Karpas-422 (cell line): ENCODE results near the gene RAB3C. TPM values are rescaled to one million over a fixed set of nuclear protein-coding genes. Genes with fewer than 3 reads are reported as not detected.

Experiments used
- DNase-seq: peaks from one replicate; pipeline ENCODE4 v3.0.0-alpha.2; 2015
- H2AFZ ChIP-seq: fragments of 200-600 bp; sonication (generic); 2 replicates; pipeline ENCODE4 v1.6.1; 2014; ENCODE audit warnings: antibody characterized with exemption, low read length, mixed read lengths
- H3K27ac ChIP-seq: fragments of 200-600 bp; sonication (generic); 2 replicates; pipeline ENCODE4 v1.5.1; 2014; ENCODE audit warnings: mild to moderate bottlenecking, low read length, moderate library complexity
- H3K27me3 ChIP-seq: fragments of 200-600 bp; sonication (generic); 2 replicates; pipeline ENCODE4 v1.6.1; 2014; ENCODE audit warnings: low read length, mixed read lengths
- H3K36me3 ChIP-seq: fragments of 200-600 bp; sonication (generic); 2 replicates; pipeline ENCODE4 v1.6.1; 2014; ENCODE audit warnings: low read length, mixed read lengths; ENCODE audit not compliant: insufficient read depth
- H3K4me1 ChIP-seq: fragments of 200-600 bp; sonication (generic); 2 replicates; pipeline ENCODE4 v1.6.1; 2014; ENCODE audit warnings: mild to moderate bottlenecking, low read length, mixed read lengths
- H3K4me2 ChIP-seq: fragments of 200-600 bp; sonication (generic); 2 replicates; pipeline ENCODE4 v1.6.1; 2014; ENCODE audit warnings: low read length, low read depth, mild to moderate bottlenecking; ENCODE audit not compliant: poor library complexity, severe bottlenecking
- H3K4me3 ChIP-seq: fragments of 200-600 bp; sonication (generic); 2 replicates; pipeline ENCODE4 v1.5.1; 2014; ENCODE audit warnings: mild to moderate bottlenecking, antibody characterized with exemption, low read length, mixed read lengths
- H3K79me2 ChIP-seq: fragments of 200-600 bp; sonication (generic); 2 replicates; pipeline ENCODE4 v1.6.1; 2014; ENCODE audit warnings: mild to moderate bottlenecking, low read length, mixed read lengths
- H3K9ac ChIP-seq: fragments of 200-600 bp; sonication (generic); 2 replicates; pipeline ENCODE4 v1.6.0; 2014; ENCODE audit warnings: low read length
- H3K9me2 ChIP-seq: fragments of 200-600 bp; sonication (generic), shearing (Covaris generic); replicated peaks from 2 replicates; pipeline ENCODE4 v1.6.0; 2014; ENCODE audit warnings: mild to moderate bottlenecking, low read length, moderate library complexity; ENCODE audit not compliant: insufficient read depth
- H3K9me3 ChIP-seq: fragments of 300-700, 200-600 bp; sonication (generic); 2 replicates; pipeline ENCODE4 v1.6.1; 2014; ENCODE audit warnings: low read length, mixed read lengths
- H4K20me1 ChIP-seq: fragments of 200-600 bp; sonication (generic); 2 replicates; pipeline ENCODE4 v1.6.1; 2014; ENCODE audit warnings: mild to moderate bottlenecking, antibody characterized with exemption, low read length, low read depth; ENCODE audit not compliant: insufficient read depth
- total RNA-seq: library from RNA; depleted of rRNA; stranded (reverse); fragments of >200 nt; shearing (Covaris generic); gene quantifications from 2 replicates; pipeline ENCODE4 v1.2.3, GENCODE V29; 2014; ENCODE audit warnings: low replicate concordance

Gene RAB3C
- total RNA-seq, 1 experiment from 2014 or later: not detected

DNA sequence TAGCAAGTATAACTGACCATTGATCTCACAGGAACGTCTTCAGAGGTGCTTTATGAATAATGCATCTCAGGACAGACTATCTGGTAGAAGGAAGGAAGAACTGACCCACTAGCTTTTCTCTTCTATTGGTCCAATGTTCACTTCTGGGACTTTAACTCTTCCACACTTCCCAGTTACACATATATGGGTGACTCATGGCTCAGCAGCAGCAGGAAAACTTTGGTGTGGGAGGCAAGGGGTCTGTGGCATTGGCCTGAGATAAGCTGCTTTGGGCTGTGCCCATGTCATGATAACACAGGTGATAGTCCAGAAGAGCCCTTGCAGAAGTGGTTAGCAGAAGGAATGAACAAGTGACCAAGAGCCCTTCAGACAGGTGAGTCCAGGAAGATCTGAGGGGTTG lies 148.8 kb downstream of the RAB3C start:
- H3K79me2 ChIP-seq: no peaks in the 10 kb centered on the region
- H3K9me2 ChIP-seq: no peaks in the 10 kb centered on the region
- H3K4me1 ChIP-seq: no peaks in the 10 kb centered on the region
- no peaks in the 10 kb centered on the region for H4K20me1 ChIP-seq
- DNase-seq: no peak
- no peaks in the 10 kb centered on the region for H3K36me3 ChIP-seq
- no peak overlapping the region for H3K4me3 ChIP-seq
- no peak overlapping the region for H3K4me2 ChIP-seq
- no peak overlapping the region for H3K9ac ChIP-seq
- H3K27me3 ChIP-seq: no peaks in the 10 kb centered on the region
- no peak overlapping the region for H2AFZ ChIP-seq
- no peaks in the 10 kb centered on the region for H3K9me3 ChIP-seq
- H3K27ac ChIP-seq: no peak overlapping the region

DNA sequence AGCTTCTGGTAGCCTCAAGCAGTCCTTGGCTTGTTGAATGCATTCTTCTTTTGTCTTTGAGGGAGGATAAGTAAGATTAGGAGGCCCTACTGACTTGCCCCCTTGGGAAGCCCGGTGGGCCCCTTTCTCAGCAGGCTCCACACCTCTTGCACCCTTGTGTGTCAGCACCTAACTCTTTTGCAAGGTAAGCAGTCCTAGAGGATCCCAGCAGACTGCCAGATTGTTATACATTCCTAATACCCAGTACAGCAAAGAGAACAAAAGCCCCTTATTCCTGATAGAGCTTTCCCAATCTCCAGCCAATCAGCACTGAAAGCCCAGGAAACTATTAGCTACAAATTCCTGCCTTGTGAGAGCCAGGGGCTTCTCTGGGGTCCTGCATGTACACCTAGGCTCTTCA lies 152.8 kb downstream of the RAB3C start:
- Histone ChIP-seq H3K4me1 (no peaks in the 10 kb centered on the region), H3K36me3 (no peaks in the 10 kb centered on the region), H3K27me3 (no peaks in the 10 kb centered on the region), H3K9me3 (no peaks in the 10 kb centered on the region), H3K4me3 (no peak overlapping the region), H2AFZ (no peak overlapping the region), H3K9ac (no peak overlapping the region), H3K9me2 (no peaks in the 10 kb centered on the region), H3K79me2 (no peaks in the 10 kb centered on the region), H4K20me1 (no peaks in the 10 kb centered on the region), H3K4me2 (no peak overlapping the region), H3K27ac (no peak overlapping the region)
- DNase-seq: no peak

- Histone ChIP-seq H4K20me1 (no peaks in the 10 kb centered on the region), H3K27ac (no peak overlapping the region), H2AFZ (no peak overlapping the region), H3K4me2 (no peak overlapping the region), H3K4me3 (no peak overlapping the region), H3K9ac (no peak overlapping the region), H3K9me2 (no peaks in the 10 kb centered on the region), H3K27me3 (no peaks in the 10 kb centered on the region), H3K79me2 (no peaks in the 10 kb centered on the region), H3K4me1 (no peaks in the 10 kb centered on the region), H3K36me3 (no peaks in the 10 kb centered on the region), H3K9me3 (no peaks in the 10 kb centered on the region)
- DNase-seq: no peak
Observed at GRCh38 chr5:58736214-58736613, 153.3 kb downstream of the RAB3C start.

- H3K4me3 ChIP-seq: no peak overlapping the region
- H3K79me2 ChIP-seq: no peaks in the 10 kb centered on the region
- H3K4me2 ChIP-seq: no peak overlapping the region
- no peak overlapping the region for H3K9ac ChIP-seq
- H3K27me3 ChIP-seq: no peaks in the 10 kb centered on the region
- no peaks in the 10 kb centered on the region for H3K36me3 ChIP-seq
- no peak overlapping the region for H3K27ac ChIP-seq
- no peaks in the 10 kb centered on the region for H3K4me1 ChIP-seq
- H3K9me3 ChIP-seq: no peaks in the 10 kb centered on the region
- DNase-seq: no peak
- no peaks in the 10 kb centered on the region for H4K20me1 ChIP-seq
- no peak overlapping the region for H2AFZ ChIP-seq
- H3K9me2 ChIP-seq: no peaks in the 10 kb centered on the region
Observed at GRCh38 chr5:58737671-58738070, 154.8 kb downstream of the RAB3C start.

DNA sequence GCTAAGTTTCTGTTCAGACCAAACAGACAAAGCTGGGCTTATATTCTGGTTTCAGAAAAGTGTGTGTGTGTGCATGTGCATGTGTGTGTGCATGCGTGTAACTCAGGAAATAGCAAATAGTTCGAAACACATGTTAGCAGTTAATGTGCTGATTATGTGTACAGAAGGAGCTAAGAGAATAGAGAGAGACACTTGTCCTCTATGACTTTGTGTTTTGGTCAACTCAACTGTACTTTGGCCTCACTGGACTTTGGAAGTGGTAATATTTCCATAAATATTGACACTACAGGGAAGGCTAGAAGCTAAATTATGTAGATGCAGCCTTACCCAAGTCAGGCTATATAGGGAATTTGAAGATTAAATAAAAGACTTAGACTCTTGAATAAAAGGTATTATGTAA lies 155.5 kb downstream of the RAB3C start:
- Histone ChIP-seq H3K4me3 (no peak overlapping the region), H3K9me2 (no peaks in the 10 kb centered on the region), H3K36me3 (no peaks in the 10 kb centered on the region), H3K4me2 (no peak overlapping the region), H3K9me3 (no peaks in the 10 kb centered on the region), H4K20me1 (no peaks in the 10 kb centered on the region), H3K9ac (no peak overlapping the region), H3K27ac (no peak overlapping the region), H3K79me2 (no peaks in the 10 kb centered on the region), H3K27me3 (no peaks in the 10 kb centered on the region), H3K4me1 (no peaks in the 10 kb centered on the region), H2AFZ (no peak overlapping the region)
- no peak for DNase-seq

DNA sequence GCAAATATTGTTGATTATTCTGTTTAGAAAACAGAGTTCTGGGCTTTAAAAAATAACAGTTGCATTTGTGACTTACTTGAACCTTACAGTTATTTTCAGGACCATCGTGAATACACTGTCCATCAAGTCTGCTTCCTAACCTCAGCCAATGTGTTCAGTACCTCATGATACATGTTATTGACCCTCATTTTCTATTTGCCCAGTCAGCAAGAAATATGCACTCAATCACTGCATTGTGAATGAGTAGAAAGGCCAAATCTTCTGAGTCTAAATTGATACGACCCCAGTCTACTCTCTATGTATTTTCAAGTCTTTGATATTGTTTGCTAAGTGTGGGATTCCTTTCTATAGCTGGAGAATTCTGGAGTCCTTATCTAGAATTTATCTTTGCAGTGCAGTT lies 156.2 kb downstream of the RAB3C start:
- Histone ChIP-seq H4K20me1 (no peaks in the 10 kb centered on the region), H3K9ac (no peak overlapping the region), H3K27me3 (no peaks in the 10 kb centered on the region), H3K4me1 (no peaks in the 10 kb centered on the region), H2AFZ (no peak overlapping the region), H3K79me2 (no peaks in the 10 kb centered on the region), H3K9me2 (no peaks in the 10 kb centered on the region), H3K36me3 (no peaks in the 10 kb centered on the region), H3K4me2 (no peak overlapping the region), H3K27ac (no peak overlapping the region), H3K4me3 (no peak overlapping the region), H3K9me3 (no peaks in the 10 kb centered on the region)
- no peak for DNase-seq

- H3K79me2 ChIP-seq: no peaks in the 10 kb centered on the region
- H3K9me3 ChIP-seq: no peaks in the 10 kb centered on the region
- no peaks in the 10 kb centered on the region for H3K27me3 ChIP-seq
- H3K4me3 ChIP-seq: no peak overlapping the region
- no peak overlapping the region for H3K4me2 ChIP-seq
- H4K20me1 ChIP-seq: no peaks in the 10 kb centered on the region
- H3K9me2 ChIP-seq: no peaks in the 10 kb centered on the region
- no peak for DNase-seq
- no peak overlapping the region for H2AFZ ChIP-seq
- no peak overlapping the region for H3K27ac ChIP-seq
- H3K9ac ChIP-seq: no peak overlapping the region
- no peaks in the 10 kb centered on the region for H3K4me1 ChIP-seq
- H3K36me3 ChIP-seq: no peaks in the 10 kb centered on the region
Observed at GRCh38 chr5:58740956-58741355, 158.1 kb downstream of the RAB3C start.

DNA sequence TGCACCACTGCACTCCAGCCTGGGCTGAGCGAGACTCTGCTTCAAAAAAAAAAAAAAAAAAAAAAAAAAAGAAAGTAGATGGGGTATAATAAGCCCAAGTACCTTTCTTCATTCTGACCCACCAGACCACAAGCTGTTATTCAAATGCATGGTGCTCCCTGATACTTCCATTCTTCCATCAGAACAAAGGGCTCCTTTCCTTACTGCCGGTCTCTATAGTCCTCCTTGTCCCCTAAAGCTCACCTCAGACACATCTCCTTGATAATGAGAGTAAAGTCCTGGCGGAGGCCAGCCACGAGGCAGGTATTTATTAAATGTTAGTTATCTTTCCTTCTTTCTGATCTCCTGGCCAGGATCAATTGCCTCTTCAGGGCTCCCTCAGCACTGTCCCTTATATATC lies 162.5 kb downstream of the RAB3C start:
- Histone ChIP-seq H3K27me3 (no peaks in the 10 kb centered on the region), H3K9me3 (no peaks in the 10 kb centered on the region), H3K9ac (no peak overlapping the region), H3K36me3 (no peaks in the 10 kb centered on the region), H3K9me2 (no peaks in the 10 kb centered on the region), H3K27ac (no peak overlapping the region), H4K20me1 (no peaks in the 10 kb centered on the region), H3K79me2 (no peaks in the 10 kb centered on the region), H2AFZ (no peak overlapping the region), H3K4me1 (no peaks in the 10 kb centered on the region), H3K4me2 (no peak overlapping the region), H3K4me3 (no peak overlapping the region)
- DNase-seq: no peak

DNA sequence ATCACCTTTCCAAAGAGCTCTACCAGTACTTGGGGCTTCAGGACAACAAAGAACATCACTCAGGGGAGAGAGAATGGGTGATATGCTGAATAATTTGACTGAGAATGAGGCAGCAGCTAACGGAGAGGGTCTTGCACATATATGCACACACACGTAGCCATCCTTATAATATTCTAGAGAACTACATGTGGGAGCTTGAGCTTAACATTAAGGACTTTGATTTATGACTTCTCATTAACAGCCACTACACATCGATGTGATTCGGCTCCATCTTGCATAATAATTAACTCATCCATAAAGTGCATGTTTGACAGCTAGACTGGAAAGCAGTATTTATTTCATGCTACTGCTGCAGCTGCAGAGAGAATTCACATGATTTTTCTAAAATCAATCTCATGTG lies 163.4 kb downstream of the RAB3C start:
- no peak overlapping the region for H3K4me2 ChIP-seq
- H3K9me2 ChIP-seq: no peaks in the 10 kb centered on the region
- no peaks in the 10 kb centered on the region for H4K20me1 ChIP-seq
- no peaks in the 10 kb centered on the region for H3K9me3 ChIP-seq
- H2AFZ ChIP-seq: no peak overlapping the region
- no peak overlapping the region for H3K4me3 ChIP-seq
- H3K27me3 ChIP-seq: no peaks in the 10 kb centered on the region
- no peak for DNase-seq
- H3K27ac ChIP-seq: no peak overlapping the region
- no peaks in the 10 kb centered on the region for H3K36me3 ChIP-seq
- H3K4me1 ChIP-seq: no peaks in the 10 kb centered on the region
- no peak overlapping the region for H3K9ac ChIP-seq
- H3K79me2 ChIP-seq: no peaks in the 10 kb centered on the region
